A549 (cell line): ENCODE measurements around the gene IDE.

ENCODE experiments used
- CEBPB ChIP-seq, 2 experiments: fragments of >200 bp in 1 of 2; sonication (Bioruptor Twin) in 1 of 2; formaldehyde crosslinking in 1 of 2; IDR thresholded peaks; 2 replicates each; pipeline ENCODE4 v1.6.1; 2012 to 2016
- CTCF ChIP-seq: fragments of >200 bp; sonication (Bioruptor Twin); formaldehyde crosslinking; IDR thresholded peaks from 3 replicates; pipeline ENCODE4 v1.5.1; 2016
- E2F6 ChIP-seq: IDR thresholded peaks from 2 replicates; pipeline ENCODE4 v1.6.1; 2012; ENCODE audit warnings: low read depth, borderline replicate concordance
- MAX ChIP-seq: IDR thresholded peaks from 2 replicates; pipeline ENCODE4 v1.6.1; 2012
- NPAS2 ChIP-seq: fragments of 250-450 bp; sonication (Bioruptor Pico); IDR thresholded peaks from 2 replicates; pipeline ENCODE4 v1.8.0; 2022; ENCODE audit warnings: mild to moderate bottlenecking, moderate library complexity, borderline replicate concordance
- POLR2A ChIP-seq: IDR thresholded peaks from 2 replicates; pipeline ENCODE4 v1.6.1; 2012; ENCODE audit warnings: mild to moderate bottlenecking, low read length
- RCOR1 ChIP-seq: fragments of 150-350 bp; IDR thresholded peaks from 2 replicates; pipeline ENCODE4 v1.6.1; 2014; ENCODE audit warnings: antibody characterized with exemption, low read length, low read depth
- REST ChIP-seq: fragments of 200-600 bp; sonication (generic); IDR thresholded peaks from 2 replicates; pipeline ENCODE4 v1.6.1; 2016; ENCODE audit warnings: antibody characterized with exemption, mild to moderate bottlenecking, moderate library complexity
- USF2 ChIP-seq: fragments of 450-650 bp; IDR thresholded peaks from 2 replicates; pipeline ENCODE4 v1.6.1; 2014; ENCODE audit warnings: antibody characterized with exemption
- ZC3H11A ChIP-seq: fragments of 450-650 bp; IDR thresholded peaks from 2 replicates; pipeline ENCODE4 v1.6.1; 2014; ENCODE audit warnings: antibody characterized with exemption, mild to moderate bottlenecking

GRCh38 chr10:92434385-92434784, 139.5 kb downstream of the IDE start:
- TF ChIP-seq USF2 (no peak), REST (no peak), CEBPB (IDR thresholded peaks at IDR 0.05) (no peak), ZC3H11A (no peak), E2F6 (no peak), RCOR1 (no peak), CTCF (no peak), NPAS2 (CRISPR knock-in tag) (no peak), MAX (no peak), POLR2A (no peak)
